Prostate gland (tissue), 2 donors: ENCODE results near the gene SNRNP70.
"Not testable (repeated sequence)": the region's sequence is repeated elsewhere in the genome, so short reads cannot be mapped to it uniquely, and the experiment has no call there.

Source experiments
- CTCF ChIP-seq, 4 experiments: fragments of 200-600 bp in 2 of 4; fragments of 450-650 bp in 2 of 4; sonication (generic) in 2 of 4; IDR thresholded peaks; 1 replicate in 3 of 4; 2 replicates in 1 of 4; pipeline ENCODE4 v1.5.1; 2016 to 2019; ENCODE audit warnings: antibody characterized with exemption in 4 of 4, mild to moderate bottlenecking in 2 of 4, moderate library complexity in 2 of 4
- POLR2A ChIP-seq: fragments of 450-650 bp; IDR thresholded peaks from one replicate; pipeline ENCODE4 v1.6.1; 2016; ENCODE audit warnings: antibody characterized with exemption, mild to moderate bottlenecking
- POLR2AphosphoS5 ChIP-seq: sonication (generic); formaldehyde crosslinking; IDR thresholded peaks from one replicate; pipeline ENCODE4 v1.6.1; 2017; ENCODE audit warnings: antibody characterized with exemption

GRCh38 chr19:49050376-49051033, 34.7 kb upstream of the SNRNP70 start:
- TF ChIP-seq POLR2A; CTCF (IDR thresholded peaks at IDR 0.05); POLR2AphosphoS5: not testable (repeated sequence)
